GM12878 (cell line): Measurements from ENCODE around the gene SLC12A9. TPM values are rescaled to one million over a fixed set of nuclear protein-coding genes. Genes with fewer than 3 reads are reported as not detected.
A peak's percentile ranks its signal among the peaks of the same experiment; 100 is the strongest.

Experiments used
- ATF3 ChIP-seq: IDR thresholded peaks from 2 replicates; pipeline ENCODE4 v1.6.1; 2011; ENCODE audit warnings: low read depth, mild to moderate bottlenecking, low read length, moderate library complexity, borderline replicate concordance; ENCODE audit errors: extremely low read depth
- BMI1 ChIP-seq: fragments of 450-650 bp; IDR thresholded peaks from 2 replicates; pipeline ENCODE4 v1.6.1; 2016; ENCODE audit warnings: mild to moderate bottlenecking, moderate library complexity, borderline replicate concordance
- ETV6 ChIP-seq, 2 experiments: fragments of 450-650 bp in 1 of 2; IDR thresholded peaks in 1 of 2; conservative IDR thresholded peaks in 1 of 2; 2 replicates each; pipeline ENCODE4 v1.6.1; 2014; ENCODE audit warnings: antibody characterized with exemption in 1 of 2, borderline replicate concordance in 1 of 2, low read depth in 1 of 2, mild to moderate bottlenecking in 1 of 2, moderate library complexity in 1 of 2
- PAX5 ChIP-seq: IDR thresholded peaks from 2 replicates; pipeline ENCODE4 v1.6.1; 2011; ENCODE audit warnings: low read depth, low read length, borderline replicate concordance
- SP1 ChIP-seq: IDR thresholded peaks from one replicate; pipeline ENCODE4 v1.6.1; 2011; ENCODE audit warnings: low read depth, low read length
- SUPT20H ChIP-seq: IDR thresholded peaks from 2 replicates; pipeline ENCODE4 v1.6.1; 2011; ENCODE audit warnings: low read depth, mild to moderate bottlenecking, low read length, moderate library complexity, borderline replicate concordance; ENCODE audit not compliant: control insufficient read depth
- TAF1 ChIP-seq: IDR thresholded peaks from 2 replicates; pipeline ENCODE4 v1.6.1; 2011; ENCODE audit warnings: mild to moderate bottlenecking, low read depth, low read length, borderline replicate concordance
- ZNF622 ChIP-seq: fragments of 450-650 bp; IDR thresholded peaks from 2 replicates; pipeline ENCODE4 v1.6.1; 2017; ENCODE audit warnings: mild to moderate bottlenecking, inconsistent platforms
- ZZZ3 ChIP-seq: IDR thresholded peaks from 2 replicates; pipeline ENCODE4 v1.6.1; 2011; ENCODE audit warnings: low read depth; ENCODE audit not compliant: control insufficient read depth, insufficient read length
- polyA plus RNA-seq, 11 experiments: library from polyadenylated mRNA; depleted of rRNA in 4 of 11; unstranded in 6 of 11; stranded (reverse) in 5 of 11; fragments of >200 nt; fragmentation: Nextera tagmentation in 4 of 11; fragmentation: Illumina TruSeq in 1 of 11; extraction: Ambion mirVana in 4 of 11; extraction: Trizol in 1 of 11; gene quantifications; 1 replicate in 1 of 11; 2 replicates in 10 of 11; pipeline versions ENCODE4 v1.2.1 to v1.2.3, GENCODE V29; 2011 to 2016; ENCODE audit warnings: inconsistent platforms in 2 of 11, missing spikeins in 2 of 11, low read depth in 1 of 11
- total RNA-seq, 4 experiments: library from RNA; depleted of rRNA in 3 of 4; stranded (reverse); fragments of >200 nt in 3 of 4; fragmentation: Illumina TruSeq in 1 of 4; extraction: Trizol in 1 of 4; gene quantifications; 2 replicates each; pipeline versions ENCODE4 v1.2.1 to v1.2.3, GENCODE V29; 2013 to 2021
- TF ChIP-seq, protein P1 (sequence below): fragments of 450-650 bp; IDR thresholded peaks from 2 replicates; pipeline ENCODE4 v1.6.1; 2018; ENCODE audit warnings: borderline replicate concordance, mild to moderate bottlenecking; ENCODE audit not compliant: partially characterized antibody
- TF ChIP-seq, protein P2 (sequence below): IDR thresholded peaks from 2 replicates; pipeline ENCODE4 v1.6.1; 2012; ENCODE audit warnings: low read length, inconsistent platforms

Gene SLC12A9
- total and polyA plus RNA-seq, 10 of the 15 experiments (the other 5 are each of a cell fraction or from before 2014, with no cell fraction given): 0.24 to 18.5 (median 9.4) TPM

- TF ChIP-seq SP1 (peak; percentile 76), BMI1 (no peak), PAX5 (0 out of 2 replicates have a peak, but pooled peaks have one; percentile 27), ETV6 (conservative IDR thresholded peaks at IDR 0.05 in 1 of 2, IDR thresholded peaks at IDR 0.05 in 1 of 2; ENCODE audit: borderline replicate concordance in 1 of 2, low read depth in 1 of 2) (0 out of 4 replicates have a peak, but pooled peaks of 1 of the 2 experiments have one; percentile 20), ZNF622 (no peak), ATF3 (no peak), TAF1 (peak; percentile 85; the same call in 1 of the 2 replicates), SUPT20H (no peak), ZZZ3 (no peak)
- TF ChIP-seq, protein P1, sequence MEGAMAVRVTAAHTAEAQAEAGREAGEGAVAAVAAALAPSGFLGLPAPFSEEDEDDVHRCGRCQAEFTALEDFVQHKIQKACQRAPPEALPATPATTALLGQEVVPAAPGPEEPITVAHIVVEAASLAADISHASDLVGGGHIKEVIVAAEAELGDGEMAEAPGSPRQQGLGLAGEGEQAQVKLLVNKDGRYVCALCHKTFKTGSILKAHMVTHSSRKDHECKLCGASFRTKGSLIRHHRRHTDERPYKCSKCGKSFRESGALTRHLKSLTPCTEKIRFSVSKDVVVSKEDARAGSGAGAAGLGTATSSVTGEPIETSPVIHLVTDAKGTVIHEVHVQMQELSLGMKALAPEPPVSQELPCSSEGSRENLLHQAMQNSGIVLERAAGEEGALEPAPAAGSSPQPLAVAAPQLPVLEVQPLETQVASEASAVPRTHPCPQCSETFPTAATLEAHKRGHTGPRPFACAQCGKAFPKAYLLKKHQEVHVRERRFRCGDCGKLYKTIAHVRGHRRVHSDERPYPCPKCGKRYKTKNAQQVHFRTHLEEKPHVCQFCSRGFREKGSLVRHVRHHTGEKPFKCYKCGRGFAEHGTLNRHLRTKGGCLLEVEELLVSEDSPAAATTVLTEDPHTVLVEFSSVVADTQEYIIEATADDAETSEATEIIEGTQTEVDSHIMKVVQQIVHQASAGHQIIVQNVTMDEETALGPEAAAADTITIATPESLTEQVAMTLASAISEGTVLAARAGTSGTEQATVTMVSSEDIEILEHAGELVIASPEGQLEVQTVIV: peak; percentile 64
- TF ChIP-seq, protein P2, sequence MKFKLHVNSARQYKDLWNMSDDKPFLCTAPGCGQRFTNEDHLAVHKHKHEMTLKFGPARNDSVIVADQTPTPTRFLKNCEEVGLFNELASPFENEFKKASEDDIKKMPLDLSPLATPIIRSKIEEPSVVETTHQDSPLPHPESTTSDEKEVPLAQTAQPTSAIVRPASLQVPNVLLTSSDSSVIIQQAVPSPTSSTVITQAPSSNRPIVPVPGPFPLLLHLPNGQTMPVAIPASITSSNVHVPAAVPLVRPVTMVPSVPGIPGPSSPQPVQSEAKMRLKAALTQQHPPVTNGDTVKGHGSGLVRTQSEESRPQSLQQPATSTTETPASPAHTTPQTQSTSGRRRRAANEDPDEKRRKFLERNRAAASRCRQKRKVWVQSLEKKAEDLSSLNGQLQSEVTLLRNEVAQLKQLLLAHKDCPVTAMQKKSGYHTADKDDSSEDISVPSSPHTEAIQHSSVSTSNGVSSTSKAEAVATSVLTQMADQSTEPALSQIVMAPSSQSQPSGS: peak; percentile 16; the same call in 1 of the 2 replicates
- TF ChIP-seq, all 136 proteins: peak for 68
These were observed 22.3 kb downstream of the SLC12A9 start, which contains the start of gene SRRT (continued) for GRCh38 chr7:100874577-100875355.
